Measurements from ENCODE around the gene SLC6A2.

Gene SLC6A2

DNA sequence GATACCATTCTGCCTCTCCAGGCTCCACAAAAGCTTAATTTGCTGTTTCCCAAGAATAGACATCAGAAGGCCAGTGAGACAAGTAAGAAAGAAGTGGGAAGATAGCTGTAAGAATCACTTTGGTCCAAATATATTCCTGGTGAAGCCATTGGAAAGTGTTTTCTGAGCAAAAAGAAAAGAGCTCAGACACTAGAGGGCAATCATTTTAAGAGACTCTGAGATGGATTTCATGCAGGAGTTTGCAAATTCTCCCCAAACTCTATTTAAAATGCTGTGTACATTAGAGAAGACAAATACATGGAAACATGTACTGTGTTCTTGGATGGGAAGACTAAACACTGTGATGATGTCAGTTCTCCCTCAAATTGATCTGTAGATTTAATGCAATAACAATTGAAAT lies 8.0 kb upstream of the SLC6A2 start:
- DNase-seq = no peak

DNA sequence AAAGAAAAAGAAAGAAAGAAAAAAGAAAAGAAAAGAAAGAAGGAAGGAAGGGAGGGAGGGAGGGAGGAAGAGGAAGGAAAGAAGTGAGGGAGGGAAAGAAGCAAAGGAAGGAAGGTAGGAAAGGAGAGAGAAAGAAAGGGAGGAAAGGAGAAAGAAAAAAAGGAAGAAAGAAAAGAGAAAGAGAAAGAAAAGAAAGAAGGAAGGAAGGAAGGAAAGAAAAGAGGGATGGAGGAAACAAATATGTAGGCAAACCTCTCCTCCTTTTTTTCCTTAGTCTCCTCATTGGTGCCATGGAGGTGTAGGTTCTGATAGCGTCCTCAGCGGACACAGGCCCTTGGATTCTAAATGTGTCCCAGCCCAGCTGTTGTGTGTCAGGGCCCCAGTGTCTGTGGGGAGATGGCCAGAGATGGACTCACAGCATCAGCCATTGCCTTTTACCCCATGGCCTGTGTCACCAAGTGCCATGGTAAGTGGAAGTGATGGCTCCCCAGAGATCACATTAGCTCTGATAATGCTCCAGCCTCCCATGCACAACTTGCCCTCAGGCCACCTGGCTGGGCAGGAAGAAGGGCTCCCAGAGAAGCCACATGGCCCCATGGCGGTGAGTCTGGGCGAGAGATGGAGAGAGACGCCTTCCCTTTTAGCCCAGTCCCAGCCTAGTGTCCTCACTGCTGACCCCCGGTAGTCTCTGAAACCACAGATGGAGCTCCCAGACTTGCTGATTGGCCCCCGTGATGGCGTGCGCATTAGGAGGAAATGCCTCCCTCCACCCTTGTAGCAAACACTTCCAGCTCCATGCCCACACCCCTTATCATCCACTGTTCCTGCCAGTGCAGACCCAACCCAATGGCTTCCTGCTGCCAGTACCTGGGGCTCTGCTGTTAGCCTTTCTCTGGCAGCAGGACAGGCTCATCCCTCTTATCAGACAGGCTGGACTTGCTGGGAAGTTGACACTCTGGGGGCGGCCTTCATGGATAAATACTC lies 3.7 kb upstream of the SLC6A2 start:
- DNase-seq = no peak

DNA sequence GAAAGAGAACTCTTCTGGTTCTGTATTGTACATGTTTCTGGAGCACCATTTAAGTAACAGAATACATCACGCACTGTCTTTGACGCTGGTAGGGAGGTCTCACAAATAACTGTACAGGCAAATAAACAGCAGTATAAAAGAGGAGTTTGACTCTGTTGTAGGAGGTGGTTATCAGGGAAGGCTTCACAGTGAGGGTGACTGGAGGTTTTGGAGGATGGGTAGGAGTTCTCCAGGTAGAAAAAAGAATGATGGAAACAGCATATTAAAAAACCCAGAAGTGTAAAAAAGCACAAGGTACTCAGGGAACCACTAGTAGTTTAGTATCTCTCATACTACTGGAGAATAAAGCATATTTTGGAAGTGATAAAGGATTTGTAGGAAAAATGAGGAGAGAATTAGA lies 2.7 kb upstream of the SLC6A2 start:
- DNase-seq = no peak

DNA sequence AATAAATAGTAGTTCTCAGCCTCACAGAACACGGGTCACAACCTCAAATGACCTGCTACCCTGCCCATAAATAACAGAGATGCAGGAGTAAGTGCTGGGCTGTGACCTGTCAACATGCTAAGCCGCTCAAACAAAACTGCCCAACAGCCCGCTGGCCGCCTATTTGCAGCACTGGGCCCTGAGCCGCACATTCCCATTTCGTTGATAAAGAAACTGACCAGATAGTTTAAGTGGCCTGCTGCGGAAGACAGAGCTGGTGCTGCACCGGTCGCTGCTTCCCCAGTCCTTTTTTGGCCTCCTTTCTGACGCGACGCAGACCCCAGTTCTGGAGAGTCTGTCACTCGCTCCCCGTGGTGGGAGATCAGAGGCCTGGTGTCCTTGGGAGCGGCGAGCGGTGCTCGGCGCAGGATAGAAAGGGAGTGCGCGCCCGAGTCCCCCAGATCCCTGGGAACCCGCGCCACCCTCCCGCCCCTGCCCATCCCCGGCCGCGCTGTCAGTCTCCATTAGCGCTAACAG lies 349 bp upstream of the SLC6A2 start:
- no peak for DNase-seq

DNA sequence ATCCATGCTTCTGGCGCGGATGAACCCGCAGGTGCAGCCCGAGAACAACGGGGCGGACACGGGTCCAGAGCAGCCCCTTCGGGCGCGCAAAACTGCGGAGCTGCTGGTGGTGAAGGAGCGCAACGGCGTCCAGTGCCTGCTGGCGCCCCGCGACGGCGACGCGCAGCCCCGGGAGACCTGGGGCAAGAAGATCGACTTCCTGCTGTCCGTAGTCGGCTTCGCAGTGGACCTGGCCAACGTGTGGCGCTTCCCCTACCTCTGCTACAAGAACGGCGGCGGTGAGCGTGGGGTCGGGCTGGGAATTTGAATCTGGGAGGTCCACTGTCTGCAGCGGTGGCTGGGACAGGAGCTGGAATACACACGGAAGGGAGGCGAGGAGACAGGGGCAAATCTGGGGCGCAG lies 904 bp downstream of the SLC6A2 start:
- DNase-seq = no peak

DNA sequence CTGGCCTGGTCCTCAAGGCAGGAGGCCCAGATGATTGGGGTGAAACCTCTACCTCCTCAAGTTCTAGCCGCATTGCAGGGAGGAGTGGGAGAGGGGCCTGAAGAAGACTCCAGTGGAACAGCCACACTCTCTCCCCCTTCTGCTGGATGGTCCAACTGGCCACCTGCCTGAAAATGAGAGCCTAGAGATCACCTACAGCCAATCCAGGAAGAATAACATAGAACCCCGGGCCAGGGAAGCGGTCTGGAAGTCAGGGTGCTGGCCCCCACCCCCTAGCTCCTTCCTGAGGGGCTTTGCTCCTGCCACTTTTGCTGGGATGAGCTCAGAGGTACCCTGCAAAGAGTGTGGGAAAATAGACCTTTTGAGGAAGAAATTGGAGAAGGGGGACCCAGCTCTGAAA lies 1.8 kb downstream of the SLC6A2 start:
- no peak for DNase-seq

DNA sequence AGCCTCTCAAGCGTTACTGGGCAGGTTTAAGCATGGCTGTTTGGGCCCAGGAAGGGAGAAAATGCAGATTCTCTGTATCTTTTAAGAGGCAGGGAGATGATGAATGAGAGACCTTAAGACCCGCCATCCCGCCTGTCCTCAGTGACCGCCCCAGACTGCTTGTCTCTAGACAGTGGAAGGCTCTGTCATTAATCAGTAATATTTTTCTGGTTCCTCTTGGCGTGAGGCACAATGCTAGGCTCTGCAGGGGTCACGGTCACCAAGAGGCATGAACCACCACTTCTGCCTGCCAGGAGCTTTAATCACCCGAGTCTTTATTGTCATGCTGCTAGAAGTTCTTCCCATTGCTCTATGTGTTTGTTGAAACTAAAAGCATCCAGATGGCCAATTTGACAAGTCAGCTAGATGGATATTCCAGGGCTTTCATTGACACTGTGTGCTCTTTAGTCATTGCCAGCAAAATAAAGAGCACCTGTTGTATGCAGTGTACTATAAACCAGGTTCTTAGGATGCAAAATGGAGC lies 3.2 kb downstream of the SLC6A2 start:
- DNase-seq = no peak

DNA sequence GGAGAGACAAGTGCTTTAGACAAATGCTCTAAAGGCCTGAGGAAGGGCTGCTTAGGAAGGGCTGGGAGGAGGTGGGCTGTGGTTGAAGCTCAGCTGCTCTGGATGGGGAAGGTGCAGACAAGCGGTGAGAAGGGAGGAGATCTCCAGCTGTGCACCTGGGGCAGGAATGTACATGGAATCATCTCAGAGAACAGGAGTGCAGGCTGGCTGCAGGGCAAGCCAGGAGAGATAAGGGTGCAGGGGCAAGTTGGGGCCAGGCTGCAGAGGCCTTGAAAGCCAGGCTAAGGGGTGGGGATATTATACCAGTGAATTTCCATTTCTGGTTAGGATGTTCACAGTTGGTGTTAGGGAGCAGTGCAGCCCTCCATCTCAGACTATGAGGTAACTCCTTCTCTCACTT lies 4.2 kb downstream of the SLC6A2 start:
- DNase-seq = no peak

DNA sequence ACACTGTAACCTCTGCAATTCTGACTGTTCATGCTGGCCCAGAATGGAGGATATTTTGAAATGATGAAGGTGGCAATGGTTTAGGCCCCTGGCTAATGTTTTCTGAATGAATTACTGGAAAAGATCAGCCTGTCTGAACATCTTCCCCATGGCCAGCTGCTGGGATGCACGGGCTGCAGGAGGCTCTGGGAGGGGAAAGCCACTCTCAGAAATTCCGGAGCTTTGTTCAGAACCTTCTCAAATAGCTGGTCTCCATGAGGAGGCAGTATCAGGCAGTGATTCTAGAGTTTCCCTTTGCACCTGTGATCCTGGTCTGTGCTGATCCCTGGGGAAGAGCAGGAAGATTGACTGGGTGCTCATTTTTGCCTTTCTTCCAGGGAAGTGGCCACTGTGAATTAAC lies 5.0 kb downstream of the SLC6A2 start:
- DNase-seq = no peak

DNA sequence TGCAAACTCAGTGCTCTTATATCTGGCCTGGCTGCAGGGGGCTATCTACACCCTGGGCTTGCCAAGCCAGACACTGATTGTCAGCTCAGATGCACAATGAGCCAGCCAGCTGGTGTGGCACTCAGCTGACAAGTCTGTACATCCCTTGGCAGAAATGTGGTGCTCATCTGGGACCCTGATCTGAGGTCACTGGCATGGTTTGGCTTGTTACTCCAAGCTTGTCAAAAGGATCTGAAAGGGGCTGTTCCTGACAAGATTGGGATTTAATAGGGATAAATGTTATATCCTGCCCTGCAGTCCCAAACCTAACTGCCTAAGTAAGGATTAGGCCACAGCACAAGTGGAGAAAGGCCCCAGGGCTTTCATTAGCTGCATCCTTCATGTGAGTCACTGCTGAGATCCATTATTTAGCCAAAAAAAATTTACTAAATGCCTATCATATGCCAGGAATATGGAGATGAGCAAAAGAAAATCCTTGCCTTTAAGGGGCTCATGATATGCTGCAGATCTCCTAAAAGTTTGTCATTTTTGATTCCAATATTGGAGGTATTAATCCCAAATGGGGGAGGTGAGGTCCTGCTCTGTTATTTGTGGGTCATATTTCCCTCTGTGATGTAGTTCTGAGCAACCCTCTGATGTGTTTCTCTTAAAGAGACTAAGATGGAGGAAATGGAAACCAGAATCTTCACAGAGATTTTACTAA lies 6.3 kb downstream of the SLC6A2 start:
- no peak for DNase-seq

DNA sequence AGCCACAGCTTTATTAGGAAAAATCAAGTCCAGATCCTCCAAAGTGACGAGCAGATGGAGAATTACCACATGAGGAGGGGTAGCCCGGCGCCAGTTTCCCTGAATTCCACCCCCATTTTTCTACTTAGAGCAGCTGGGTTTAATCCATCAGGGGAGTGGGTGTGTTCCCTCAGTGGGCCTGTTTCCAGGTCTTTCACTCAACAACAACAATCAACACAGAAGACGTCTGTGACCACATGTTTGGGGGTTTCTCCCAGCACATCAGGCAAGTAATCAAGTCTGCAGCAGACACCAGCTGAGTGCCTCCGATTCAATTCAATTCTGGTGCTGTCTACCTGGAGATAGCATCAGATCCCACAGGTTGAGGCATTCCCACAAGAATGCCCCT lies 6.8 kb downstream of the SLC6A2 start:
- no peak for DNase-seq

DNA sequence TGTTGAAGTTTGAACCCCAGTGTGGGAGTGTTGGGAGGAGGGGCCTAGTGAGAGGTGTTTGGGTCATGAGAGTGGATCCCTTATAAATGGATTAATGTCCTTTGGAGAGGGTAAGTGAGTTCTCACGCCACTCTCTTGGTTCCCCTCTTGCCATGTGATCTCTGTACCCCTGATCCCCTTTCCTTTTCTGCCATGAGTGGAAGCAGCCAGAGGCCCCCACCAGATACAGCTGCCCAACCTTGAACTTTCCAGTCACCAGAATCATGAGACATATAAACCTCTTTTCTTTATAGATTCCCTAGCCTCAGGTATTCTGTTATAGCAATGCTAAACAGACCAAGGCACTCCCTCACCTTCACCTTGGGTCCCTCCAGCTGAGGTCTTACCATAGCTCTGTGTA lies 7.4 kb downstream of the SLC6A2 start:
- DNase-seq = no peak

DNA sequence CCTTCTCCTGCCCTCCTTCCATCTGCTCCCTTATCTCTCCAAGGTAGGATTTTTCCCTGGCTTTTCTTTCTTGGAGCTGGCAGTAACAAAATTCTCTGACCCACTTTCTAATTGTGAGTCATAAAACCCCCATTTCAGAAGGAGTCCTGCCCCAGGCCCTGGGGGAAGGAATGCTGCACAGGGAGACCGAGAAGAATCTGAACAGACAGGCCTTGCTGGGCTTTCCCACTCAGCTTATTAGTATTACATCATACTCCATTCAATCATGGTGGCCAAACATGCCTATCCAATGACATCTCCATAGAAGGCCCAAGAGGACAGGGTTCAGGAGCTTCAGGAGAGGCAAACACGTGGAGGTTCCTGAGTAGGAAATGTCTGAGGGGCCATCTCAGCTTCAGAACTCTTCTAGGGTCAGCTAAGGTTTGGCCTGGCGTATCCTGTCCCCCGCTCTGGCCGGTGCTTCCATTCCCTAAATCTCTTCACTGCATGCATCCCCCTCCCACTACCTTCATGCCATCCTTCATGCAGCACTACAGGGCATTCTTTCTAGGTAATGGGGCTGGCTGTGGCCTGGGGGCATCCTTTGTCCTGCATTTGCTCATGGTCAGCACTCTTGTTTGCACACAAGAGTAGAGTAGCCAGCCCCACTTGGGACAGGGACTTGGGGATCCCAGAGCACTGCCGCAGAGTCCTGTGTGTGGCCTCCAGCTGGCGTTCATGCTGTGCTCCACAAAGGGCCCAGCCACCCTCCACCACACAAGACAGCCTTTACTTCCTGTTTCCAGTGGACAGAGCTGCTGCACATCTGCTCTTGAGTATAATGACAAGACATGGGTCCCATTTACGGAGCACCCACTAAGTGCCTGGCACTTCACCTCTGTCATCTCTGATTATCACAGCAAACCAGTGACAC lies 8.2 kb downstream of the SLC6A2 start:
- DNase-seq = no peak

DNA sequence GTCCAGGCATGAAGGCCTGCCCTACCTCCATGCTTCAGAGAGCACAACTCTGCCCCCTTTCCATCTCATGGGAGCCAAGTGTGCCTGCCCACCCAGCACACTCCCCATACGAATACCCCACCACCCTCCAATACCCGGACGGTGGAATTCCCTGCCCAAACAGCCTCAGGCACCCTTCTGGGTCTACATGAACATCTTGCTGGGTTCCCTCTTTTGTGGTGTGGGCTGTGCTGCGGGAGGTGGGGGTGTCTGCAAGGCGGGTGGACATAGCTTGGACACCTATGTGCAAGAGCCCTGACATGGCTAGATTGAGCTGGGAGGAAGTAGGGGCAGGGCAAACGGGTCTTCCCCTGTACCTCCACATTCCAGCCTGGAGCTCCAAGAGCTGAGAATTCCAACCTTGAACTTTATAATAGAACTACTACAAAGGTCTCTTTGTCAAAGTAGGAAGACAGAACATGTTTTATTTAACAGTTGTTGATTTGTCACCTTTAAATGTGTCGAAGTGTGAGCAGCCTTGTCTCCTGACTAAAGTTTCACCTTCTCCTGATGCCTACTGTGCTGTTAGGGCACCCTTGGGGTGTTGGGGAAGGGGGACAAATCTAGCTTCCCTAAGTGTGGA lies 9.1 kb downstream of the SLC6A2 start:
- DNase-seq = no peak

DNA sequence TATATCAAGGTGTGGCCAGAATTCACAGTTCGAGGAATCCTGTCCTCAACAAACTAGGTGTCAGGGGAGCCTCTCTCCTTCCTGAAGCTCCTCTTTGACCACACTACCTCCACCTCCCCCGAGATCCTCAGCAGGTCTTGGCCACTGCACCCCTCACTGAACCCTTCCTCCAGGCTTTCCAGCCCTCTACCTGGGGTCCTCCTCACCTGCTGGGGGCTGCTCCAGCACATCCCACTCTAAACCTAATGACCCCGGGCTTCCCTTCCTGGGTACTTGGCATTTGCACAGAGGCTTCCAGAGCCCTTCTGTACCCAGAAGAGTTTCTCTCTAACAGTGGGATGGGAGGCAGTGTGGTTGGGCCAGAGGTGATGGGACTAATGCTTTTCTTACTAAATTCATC lies 9.7 kb downstream of the SLC6A2 start:
- DNase-seq = no peak

DNA sequence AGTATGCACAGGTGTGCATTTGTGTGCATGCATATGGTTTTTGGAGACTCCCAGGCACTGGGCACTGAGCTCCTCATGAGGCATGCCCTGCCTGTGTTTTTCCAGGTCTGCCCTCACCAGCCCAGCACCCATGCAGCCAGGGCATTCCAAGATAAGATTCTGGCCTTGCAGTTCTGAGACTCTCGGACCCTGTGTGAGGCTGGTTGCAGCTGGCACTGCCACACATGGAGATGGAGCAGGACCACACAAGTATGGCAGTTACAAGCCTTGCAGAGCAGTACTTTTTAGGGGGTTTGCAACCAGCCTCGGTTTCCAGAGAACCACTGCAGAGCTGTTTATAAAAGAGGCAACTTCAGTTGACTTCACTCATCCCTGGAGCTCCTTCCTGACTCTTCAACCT lies 10.2 kb downstream of the SLC6A2 start:
- DNase-seq = no peak

DNA sequence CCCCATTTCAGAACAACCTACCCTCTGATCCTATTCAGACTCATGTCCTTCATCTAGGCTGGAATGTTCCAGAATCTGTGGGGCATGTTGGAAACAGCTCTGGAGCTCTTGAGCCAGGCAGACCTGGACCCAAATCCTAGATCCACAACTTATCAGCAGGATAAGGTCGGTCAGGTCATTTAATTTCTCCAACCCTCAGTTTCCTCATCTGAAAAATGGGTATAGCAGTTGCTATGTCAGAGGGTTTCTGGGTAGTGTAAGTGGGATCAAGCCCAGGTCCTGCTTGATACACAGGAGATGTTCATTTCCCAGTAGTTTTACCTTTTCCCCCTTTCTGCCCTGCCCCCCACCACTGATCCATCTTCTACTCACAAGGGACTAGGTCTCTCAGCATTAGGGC lies 12.0 kb downstream of the SLC6A2 start:
- DNase-seq = no peak

DNA sequence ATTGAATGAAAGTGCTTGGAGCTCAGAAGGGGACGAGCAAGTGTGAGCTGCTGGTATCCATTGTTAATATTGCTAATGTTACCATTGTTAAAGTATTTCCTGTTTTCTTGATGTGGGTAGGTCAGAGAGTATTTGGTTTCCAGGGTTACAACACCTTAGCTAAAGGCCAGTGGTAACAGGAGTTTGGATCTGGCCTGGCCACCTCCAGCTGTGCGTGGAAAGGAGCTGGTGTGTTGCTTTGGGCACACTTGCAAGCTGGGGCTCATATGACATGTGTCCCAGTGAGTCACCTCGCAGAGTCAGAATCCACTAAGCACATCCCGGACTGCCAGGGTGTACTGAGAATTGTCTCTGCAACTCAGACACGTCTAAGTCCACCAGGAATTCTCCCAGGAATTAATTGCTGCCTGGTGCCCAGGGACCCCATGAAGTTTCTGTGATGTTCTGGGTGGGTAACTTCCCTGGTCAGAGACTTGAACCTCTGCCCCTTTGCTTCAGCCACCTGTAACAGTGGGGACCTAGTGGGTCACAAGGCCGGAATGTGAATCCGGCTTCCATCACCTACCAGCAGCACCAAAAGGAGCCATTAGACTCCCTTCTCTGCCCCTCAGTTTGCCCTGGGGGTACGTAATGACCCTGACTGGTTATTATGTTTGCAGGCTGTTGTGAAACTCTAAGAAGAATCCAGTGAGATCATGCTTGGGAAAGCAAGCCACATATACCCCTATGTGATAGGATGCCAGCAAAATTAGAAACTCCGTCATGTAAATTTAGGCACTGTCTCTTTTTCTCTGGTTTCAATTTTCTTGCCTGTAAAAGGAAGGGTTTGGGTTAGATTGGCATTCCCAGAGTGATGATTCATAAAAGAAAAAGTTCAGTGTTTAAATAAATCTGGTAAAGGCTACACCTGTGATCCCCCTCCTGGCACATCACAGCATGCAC lies 12.8 kb downstream of the SLC6A2 start:
- DNase-seq = no peak

DNA sequence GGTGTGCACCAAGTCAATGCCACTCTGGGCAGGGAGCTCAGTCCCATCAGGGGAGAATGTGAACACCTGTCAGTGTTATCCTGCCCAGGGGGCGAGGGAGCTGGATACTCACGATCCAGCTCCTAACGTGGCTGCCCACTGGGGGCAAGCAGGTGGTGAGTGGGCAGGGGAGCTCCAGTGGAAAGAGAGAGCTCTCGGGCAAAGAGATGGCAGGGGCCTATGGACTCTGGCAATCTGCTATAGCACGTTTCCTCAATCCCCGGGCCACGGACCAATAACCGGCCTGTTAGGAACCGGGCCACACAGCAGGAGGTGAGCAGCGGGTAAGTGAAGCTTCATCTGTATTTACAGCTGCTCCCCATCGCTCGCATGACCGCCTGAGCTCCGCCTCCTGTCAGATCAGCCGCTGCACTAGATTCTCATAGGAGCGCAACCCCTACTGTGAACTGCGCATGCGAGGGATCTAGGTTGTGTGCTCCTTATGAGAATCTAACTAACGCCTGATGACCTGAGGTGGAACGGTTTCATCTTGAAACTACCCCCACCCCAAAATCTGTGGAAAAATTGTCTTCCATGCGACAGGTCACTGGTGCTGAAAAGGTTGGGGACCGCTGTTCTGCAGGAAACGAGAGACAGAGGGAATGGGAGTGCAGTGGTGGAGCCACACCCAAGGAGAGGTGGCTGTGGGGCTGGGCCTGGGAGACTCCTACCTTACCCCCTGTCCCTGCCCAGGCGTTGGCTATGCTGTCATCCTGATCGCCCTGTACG lies 15.6 kb downstream of the SLC6A2 start:
- no peak for DNase-seq

DNA sequence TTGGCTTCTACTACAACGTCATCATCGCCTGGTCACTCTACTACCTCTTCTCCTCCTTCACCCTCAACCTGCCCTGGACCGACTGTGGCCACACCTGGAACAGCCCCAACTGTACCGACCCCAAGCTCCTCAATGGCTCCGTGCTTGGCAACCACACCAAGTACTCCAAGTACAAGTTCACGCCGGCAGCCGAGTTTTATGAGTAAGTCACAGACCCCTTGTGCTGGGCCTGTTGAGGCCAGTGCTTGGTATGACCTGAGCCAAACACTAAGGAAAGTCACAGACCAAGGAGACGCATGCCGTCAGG lies 16.1 kb downstream of the SLC6A2 start:
- no peak for DNase-seq

DNA sequence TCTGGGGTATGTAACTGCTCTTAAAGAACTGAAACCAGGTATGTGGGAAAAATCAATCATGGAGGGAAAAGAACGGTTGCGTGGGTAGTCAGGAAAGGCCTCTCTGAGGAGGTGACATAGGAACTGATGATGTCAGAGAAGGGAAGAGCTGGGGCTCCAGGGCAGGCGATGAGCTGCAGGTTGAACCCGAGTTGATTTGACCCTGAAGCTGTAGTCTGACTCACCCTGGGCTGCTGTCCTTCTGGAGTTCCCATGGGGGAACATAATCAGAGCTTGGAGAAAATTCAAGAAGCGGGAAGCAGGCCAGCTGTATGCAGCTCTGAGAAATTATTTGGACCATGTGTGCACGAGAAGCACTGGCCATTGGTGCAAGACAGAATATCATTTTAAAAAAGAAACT lies 16.7 kb downstream of the SLC6A2 start:
- no peak for DNase-seq
